Measurements from ENCODE around the gene CDH23.
A peak's percentile ranks its signal among the peaks of the same experiment; 100 is the strongest.

CDH23 gene

DNA sequence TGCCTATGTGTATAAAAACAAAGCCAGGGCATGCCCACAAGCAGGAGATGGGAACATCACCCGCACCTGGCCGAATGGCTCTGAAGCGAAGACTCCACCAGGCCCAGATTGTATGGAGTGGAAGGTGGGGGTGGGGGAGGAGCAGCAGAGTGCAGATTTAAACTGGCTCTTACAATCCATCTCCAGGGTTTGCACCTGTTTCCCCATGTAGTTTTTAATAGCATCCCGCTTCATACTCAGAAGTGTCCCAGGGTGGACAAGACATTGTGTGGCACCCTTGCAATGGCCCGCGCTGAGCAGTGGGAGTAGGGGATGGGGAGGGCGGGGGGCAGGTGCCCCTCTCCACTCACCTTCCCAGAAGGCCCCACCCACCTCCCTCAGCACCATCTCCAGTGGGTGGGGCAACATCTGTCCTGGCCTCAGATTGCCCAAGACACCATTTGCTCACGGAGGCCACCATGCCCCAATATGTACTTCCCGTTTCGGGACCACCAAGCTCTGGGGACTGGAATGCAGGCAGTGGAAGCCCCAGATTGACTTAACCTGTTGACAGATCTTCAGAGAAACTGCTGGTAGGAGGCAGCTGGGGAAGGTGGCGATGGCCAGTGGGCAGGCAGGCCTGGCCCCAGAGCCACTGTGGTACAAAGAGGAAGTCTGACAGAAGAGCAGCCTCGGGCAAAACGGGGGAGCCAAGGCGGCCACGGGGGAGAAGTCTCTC, 353.6 kb downstream of the CDH23 start:
- DNase-seq = no peak

DNA sequence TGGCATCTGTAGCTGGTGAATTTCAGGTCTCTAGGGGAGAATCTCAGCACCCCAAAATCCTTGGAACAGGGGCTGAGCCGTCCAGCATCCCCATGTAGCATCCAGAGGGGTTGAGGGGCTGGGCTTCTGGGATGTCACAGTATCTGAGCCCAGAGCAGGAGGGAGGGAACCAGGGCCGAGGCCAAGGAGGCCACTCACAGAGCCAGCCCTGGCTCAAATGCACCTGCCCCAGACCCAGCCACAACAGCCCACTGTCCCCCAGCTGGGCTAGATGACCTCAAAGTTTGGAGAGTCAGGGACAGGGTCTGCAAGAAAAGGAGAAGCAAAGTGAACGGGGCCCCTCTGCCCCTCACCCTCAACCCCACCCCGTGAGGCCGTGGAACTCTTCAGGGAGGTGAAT, 354.3 kb downstream of the CDH23 start:
- no peak for DNase-seq

DNA sequence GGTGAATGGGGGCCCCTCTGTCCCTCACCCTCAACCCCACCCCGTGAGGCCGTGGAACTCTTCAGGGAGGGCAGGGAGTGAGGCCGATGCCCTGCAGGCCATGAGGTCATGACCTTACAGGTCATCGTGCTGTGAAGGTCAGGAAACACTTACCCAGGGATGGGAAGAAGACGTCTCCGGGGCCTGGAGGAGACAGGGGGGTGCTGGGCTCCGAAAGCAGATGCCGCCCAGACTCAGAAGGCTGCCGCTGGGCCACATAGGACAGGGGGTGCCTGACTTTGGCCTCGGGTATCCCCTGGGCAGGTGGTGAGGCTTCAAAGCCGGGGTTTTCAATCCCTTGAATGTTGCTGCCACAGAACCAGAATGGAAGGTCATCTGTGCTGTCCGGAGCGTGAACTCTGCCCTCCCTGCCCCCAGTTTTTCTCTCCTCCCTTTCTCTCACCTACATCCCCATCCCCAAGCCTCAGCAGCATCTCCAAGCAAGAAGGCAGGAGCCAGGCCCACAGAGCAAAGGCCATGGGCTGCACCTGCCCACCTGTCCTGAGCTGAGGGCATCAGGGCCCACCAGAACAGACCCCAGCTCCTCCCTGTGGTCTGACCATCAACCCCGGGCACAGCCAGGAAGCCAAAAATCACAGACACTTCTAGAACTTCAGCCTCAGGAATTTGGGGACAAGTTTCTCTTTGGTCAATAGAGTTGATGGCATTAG, 354.9 kb downstream of the CDH23 start:
- DNase-seq = no peak

GRCh38 chr10:71752391-71753090, 355.8 kb downstream of the CDH23 start:
- no peak for DNase-seq

DNA sequence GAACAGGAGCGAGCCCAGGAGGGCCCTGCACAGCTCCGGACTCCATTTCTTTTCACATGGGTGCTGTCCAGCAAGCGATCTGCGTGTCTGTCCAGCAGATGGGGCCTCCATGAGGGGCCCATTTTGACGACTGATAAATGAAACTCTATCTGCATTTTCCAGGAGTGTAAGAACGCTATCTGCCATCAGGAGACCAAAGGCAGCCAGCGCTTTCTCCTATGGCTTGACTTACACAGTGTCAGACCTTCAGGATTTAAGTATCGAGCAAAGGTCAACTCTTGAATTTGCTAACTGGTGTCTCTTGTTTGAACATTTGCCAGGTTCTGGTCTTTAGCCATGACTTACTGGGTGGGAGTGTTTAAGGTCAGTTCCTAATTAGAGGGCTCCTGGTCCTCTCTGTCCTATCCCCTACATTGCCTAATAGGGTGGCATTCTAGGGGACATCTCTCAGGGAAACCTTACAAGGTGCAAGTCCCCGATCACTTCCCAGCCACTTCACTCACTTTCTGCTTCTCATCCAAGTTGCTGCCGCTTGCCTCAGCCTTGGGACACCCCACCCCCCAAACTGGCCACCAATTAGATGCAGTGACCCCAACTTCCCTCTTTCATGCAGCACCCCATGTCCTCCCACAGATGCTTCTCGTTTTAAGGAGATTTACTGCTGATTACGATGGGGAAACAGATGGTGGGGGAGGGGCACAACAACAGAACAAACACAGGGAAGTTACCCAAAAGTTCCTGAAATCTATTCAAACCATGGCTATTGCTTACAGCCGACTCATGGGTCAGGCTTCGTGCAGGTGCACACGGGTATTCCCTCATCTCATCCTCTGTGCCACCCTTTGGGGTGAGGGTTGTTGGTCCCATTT, 356.6 kb downstream of the CDH23 start:
- no peak for DNase-seq

GRCh38 chr10:71753960-71754505, 357.3 kb downstream of the CDH23 start:
- DNase-seq = no peak

DNA sequence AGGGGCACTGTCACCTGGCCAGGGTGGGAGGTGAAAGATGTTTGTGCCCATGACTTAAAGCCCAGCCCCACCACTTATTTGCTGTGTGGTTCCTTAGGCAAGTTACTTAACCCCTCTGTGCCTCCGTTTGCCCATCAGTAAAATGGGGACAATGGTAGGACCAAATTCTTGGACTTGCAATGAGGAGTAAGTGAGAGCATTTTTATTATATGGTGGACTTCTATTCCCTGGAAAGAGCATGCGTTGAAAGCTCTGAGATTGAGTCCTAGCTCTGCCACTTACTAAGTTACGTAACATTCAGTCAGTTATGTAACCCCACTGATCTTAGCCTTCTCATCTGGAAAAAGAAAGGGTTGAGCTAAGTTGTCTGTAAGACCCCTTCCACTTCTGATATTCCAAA, 357.8 kb downstream of the CDH23 start:
- no peak for DNase-seq

DNA sequence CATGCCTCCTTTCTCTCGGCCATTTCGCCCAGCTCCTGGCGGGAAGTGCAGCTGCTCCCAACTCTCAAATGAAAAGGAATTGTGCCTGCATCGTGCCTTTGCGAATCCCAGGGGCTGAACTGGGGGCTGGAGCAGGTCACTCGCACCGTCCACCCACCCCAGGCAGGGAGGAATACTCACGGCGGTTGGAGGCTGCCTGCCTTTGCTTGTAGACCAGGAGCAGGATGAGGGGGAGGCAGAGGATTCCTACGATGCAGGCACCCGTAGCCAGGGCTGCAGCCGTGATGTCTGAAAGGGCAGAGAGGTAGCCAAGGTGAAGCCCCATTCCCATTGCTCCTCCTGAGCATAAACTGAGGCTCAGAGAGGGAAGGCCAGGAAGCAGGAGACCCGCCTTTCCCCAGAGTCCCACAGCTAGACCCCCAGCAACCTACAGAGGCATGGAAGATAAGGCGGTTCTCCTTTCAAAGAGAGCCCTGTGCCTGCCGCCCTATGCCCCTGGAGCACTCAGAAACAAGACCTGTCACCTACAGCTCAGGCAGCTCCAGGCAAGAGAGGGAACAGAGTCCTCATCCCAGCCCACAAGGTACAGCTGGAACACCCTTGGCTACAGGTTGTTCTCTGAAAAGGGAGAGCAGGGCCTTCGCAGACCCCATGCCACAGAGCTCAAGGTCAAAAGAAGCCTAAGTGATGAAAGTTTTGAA, 358.6 kb downstream of the CDH23 start:
- DNase-seq = no peak

DNA sequence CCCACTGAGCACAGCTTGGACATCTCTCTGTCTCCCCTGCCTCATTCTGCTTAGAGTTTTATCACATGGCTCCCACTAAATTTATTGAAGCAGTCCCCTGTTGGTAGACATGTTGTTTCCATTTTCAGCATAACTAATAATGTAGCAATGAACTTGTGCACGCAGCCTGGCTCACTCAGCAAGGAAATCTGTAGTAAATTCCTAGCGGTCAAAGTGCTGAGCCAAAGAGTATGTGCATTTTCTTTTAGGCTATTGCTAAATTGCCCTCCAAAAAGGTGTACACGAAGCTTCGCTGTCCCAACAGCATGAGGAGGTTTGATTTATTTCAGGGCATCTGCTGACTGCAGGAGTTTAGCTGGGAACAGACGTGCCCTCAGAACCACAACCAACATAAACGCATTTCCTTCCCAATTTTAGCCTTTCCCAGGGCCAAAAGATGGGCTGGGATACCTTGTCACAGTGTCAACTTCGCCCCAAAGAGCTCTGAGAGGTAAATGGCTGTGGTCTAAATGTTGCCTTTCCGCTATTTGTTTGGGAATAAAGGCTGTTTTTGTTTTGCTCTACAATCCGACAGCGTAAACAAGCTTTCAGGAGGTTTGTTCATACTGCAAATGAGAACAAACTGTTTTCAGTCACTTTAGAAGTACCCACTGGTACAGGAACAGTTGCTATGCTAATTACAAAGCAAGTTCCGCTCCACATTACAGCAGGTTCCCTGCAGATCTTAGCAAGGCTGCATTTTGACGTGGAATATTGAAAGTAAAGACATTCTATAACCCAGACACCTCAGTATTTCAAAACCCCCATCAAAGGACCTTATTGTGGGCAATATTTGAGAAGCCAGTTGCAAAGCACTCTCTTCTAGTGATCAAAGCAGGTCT, 359.8 kb downstream of the CDH23 start:
- DNase-seq = no peak

GRCh38 chr10:71757399-71757922, 360.7 kb downstream of the CDH23 start:
- no peak for DNase-seq

DNA sequence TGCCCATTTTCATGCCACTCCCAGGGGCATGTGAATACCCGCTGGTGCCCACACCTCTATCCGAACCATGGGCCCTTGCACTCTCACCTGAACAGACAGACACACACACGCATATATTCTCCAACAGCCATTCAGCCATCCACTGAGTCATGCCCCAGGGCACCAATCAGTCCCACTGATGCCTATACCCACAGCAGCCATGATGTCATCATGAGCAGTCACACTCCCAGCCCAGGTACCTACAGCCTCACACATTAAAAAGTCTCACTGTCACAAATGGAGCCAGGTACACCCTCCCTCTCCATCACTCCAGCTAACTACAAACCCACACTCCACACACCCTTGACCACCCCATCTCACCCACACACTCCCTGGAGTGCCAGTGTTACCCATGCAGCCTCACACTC, 364.4 kb downstream of the CDH23 start:
- no peak for DNase-seq

GRCh38 chr10:71761541-71762113, 364.9 kb downstream of the CDH23 start:
- DNase-seq = no peak

- DNase-seq = no peak
These were observed 365.6 kb downstream of the CDH23 start for GRCh38 chr10:71762324-71762723.

GRCh38 chr10:71763352-71764127, 366.8 kb downstream of the CDH23 start:
- no peak for DNase-seq

DNA sequence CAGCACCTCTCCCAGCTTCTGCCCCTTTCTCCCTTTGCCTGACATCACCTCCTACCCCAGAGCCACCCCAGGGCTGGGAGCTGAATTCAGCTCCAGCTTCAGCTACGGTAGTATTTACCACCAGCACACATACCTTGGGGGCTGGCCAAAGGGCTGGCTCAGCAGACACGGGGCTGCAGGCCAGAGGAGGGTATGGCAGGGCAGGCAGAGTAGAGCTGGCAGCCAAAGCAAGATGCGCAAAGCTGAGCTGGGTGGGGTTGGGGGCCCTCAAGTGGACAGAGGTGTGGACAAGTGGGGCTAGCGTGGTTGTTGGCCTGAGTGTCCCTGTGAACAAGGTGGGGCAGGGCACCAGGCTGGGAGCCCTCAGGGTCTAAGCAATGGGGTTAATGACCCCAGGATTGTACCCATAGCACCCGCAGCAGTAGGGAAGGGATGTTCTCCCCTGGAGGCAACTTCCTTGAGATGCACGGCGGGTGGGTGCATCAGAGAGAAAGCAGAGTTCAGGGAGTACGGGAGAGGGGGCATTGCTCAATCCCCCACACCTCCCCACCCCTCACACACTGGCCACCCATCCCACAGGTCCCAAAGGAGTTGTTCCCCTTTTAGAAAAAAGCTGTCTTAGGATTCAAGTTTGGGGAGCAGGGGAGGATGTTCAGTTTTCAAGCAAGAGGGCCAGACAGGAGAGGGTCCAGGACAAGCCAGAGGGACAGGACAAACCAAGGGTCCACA, 368.6 kb downstream of the CDH23 start:
- DNase-seq = no peak

DNA sequence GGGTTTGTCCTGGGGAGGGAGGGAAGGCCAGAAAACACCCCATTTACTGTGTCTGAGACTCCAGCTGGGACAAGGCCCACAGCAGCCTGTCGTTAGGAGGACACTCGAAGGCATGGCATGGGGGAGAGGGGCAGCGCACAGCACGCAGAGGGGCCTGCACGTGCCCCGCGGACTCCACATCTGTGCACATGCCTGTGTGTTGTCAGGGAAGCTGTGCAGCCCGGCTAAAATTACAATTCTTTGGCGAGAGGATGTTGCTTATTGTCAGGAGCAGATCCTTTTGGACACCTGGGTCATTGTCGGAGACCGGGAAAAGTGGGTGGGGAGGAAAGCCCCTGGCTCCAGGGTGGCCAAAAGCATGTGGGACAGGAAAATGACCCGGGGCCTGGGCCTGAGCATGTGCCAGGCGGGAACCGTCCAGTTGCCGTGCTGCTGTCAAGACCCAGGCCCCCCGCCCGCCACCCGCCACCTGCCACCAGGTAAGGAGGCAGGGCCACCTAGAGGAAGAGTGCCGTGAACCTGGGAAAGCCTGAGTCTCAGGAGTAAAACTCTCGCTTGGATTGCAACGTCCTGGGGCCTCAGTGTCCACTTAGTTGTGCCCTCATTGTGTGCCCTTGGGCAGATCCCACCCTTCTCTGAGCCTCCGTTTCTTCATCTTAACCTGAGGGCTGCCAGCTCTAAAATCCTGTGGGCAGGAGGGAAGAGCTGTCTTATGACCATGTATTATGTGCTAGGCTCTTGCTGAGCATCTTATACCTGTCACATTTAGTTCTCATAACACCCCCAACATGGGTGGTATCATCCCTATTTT, 369.4 kb downstream of the CDH23 start:
- DNase-seq = no peak

DNA sequence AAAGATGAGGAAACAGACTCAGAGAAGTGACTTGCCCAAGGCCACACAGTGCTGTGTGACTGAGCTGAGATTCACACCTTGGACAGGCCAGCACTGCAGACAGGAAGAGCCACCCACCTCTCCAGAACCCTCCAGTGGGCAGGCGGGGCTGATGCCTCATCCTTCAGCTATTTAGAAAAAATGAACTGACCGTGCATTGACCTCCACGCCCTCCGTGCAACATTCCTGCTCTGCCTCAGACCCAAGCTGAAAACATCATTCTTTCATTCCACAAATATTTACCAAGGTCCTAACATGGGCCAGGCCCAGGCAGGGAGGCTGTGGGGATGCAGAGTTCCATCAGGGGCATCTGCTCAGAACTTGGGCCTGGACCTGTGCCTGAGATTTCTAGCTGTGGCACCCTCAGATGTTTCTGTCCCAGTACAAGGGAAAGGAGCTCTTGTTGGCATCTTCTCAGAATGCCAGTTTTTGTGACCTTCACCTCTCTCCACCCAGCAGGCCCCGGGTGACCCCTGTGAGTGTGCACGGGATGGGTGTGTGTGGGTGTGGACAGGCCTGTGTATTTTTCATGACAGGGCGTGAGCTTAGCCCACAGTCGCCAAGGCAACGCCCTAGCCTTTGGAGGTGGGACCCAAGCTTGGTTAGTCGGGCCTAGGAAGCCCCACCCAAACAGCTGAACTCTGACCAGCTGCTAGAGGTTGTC, 370.1 kb downstream of the CDH23 start:
- DNase-seq = peak; percentile 76

Data from right hindlimb (tissue), 1 donor.